Forelimb muscle (tissue), 1 donor: Measurements from ENCODE around the gene DDX1. TPM values are rescaled to one million over a fixed set of nuclear protein-coding genes. Genes with fewer than 3 reads are reported as not detected.

ENCODE experiments used
- DNase-seq: peaks from one replicate; pipeline ENCODE4 v3.0.0-alpha.2; 2013; ENCODE audit warnings: low read depth
- polyA plus RNA-seq: library from polyadenylated mRNA; unstranded; fragments of 120-200 nt; gene quantifications from one replicate; pipeline ENCODE4 v1.2.1, GENCODE V29; 2013; ENCODE audit not compliant: insufficient read length

DDX1 gene
- polyA plus RNA-seq, 1 donor, result 91.8 TPM

DNA sequence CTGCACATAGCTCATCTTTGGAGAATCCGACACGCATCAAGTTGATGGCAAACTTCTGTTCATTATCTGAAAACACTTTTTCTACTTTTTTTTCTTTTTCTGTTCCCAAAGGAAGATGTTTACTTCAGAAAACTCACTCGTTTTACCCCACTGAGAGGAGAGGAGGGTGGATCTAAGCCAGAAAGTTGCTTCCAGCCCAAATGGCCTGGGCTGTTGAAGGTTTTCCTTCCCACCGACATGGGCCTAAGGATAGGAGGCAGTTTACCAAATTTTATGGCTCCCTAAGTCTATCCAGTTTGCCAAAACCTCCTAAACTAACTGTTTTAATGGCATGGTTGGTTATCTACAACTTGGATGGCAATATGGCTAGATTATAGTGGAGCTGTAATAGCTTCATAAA is 70.4 kb downstream of the DDX1 start:
- no peak for DNase-seq

DNA sequence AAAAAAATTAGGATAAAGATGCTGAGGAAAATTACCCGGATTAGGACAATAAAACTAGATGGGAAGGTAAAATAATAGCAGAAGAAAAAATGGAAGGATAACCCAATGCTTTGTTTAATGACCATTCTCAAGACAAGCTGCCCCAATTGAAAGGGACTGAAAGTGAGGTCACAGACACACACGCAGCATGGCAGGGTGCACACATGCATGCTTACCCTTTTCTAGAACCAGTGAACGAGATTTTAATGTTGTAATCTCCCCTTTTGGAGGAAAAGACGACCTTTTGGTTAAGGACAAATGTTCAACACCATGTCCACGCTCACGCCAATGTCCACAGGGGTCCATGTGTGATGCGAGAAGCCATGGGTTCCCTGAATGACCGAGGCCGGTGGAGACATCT is 70.9 kb downstream of the DDX1 start:
- DNase-seq, result no peak

DNA sequence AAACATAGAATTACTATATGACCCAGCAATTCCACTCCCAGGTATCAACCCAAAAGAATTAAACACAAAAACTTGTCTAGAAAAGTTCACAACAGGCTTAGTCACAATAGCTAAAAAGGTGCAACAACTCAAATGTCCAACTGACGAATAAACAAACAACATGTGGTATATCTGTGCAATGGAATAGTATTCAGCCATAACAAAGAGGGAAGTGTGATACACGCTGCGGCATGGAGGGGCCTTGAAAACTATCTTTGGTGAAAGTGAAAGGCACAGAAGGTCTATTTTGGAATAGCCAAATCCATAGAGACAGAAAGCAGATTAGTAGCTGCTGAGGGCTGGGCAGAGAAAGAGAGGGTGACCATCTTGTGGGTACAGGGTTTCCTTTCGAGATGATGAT is 72.1 kb downstream of the DDX1 start:
- DNase-seq, result no peak

DNA sequence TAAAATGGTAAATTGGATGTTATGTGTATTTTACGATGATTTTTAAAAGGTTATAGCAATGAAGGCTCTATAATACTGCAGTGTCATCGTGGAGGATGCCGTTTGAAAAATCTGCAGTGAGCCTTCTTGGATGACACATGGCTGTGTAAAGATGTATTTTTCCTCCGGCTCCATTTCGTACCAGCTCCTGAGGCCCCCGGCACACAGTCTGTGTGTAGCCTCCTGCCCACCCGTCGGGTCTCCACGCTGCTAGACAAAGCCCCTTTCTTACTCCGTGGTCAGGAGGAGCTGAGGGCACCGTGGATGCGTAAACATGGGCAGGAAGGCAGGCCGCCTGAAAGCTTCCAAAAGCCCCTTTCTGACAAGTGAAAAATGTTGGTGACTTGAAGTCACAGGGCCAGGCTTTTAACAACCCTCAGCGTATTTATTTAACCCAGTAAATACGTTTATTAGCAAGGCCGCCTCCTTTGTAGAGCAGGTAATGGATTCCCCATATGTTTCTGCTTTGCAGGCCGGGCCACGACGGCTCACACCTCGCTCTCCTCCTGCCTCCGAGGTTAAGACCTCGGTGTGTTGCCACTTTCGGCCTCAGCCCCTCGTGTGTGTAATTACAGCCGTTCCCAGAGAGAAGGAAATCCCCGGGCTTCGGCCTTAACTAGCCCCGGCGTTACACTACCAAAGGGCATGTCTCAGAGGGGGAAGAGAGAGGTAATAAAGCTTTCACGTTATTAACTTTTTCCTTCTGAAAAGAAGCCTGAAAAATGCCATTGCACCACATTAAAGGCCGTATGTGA is 72.8 kb downstream of the DDX1 start:
- no peak for DNase-seq

DNA sequence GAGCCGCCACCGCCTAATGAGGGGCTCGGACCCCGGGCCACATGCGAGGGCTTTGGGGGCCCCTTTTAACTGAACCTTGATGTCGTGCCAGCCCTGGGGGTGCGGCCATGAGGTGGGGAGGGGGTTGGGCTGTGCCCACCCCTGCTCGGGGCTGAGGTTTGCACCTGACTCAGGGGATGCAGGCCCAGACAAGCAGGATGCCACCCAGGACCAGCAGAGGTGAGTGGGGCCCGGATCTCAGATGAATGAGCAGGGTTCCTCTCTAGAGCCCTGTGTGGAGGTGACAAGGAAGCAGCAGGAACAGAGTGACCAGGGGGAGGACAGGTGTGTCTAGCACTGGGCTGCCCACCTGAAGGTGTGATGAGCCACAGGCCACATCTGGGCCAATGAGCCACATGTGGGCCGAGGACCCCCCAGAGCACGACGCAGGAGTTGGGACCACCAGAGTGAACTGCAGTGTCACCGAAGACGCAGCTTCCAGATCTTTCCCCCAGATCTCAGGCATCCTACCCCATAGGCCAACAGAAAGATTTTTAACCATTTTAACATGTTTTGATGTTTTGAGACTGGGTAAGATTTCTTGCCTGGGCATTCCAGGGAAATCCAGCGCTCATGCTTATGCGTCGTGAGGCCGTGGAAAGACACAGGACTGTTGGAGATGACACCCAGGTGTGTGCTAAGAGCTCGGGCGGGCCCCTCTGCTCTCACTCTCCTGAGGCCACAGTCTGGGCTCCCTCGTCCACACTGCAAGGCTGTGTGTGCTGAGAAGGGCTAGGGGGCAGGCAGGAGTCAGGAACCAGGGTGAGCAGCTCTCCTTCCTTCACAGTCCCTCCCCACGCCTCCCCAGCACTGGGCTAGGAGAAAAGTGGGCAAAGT is 73.6 kb downstream of the DDX1 start:
- no peak for DNase-seq

DNA sequence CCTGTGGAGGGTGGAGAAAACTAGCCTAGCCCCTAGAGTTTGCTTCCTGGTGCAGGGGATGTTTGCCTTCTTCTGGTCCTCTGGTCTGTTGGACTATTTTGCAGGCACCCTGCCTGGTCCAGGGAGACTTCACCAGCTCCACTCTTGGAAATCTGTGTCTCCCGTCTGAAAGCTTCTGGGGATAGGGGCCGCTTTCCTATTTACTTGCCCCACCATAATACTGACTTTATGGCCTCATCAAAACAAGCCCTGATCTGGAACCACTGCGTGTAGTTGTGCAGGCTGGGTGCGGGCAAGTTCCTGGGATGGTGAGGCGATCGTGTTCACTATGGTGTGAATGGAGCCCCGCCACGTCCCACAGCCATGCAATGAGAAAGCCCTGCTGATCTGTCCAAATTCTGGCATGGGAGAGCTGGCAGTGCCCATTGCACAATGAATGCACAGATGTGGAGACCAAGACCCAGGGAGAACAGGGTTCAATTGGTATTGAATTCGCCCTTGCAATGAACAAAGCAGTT is 74.3 kb downstream of the DDX1 start:
- DNase-seq, result no peak

DNA sequence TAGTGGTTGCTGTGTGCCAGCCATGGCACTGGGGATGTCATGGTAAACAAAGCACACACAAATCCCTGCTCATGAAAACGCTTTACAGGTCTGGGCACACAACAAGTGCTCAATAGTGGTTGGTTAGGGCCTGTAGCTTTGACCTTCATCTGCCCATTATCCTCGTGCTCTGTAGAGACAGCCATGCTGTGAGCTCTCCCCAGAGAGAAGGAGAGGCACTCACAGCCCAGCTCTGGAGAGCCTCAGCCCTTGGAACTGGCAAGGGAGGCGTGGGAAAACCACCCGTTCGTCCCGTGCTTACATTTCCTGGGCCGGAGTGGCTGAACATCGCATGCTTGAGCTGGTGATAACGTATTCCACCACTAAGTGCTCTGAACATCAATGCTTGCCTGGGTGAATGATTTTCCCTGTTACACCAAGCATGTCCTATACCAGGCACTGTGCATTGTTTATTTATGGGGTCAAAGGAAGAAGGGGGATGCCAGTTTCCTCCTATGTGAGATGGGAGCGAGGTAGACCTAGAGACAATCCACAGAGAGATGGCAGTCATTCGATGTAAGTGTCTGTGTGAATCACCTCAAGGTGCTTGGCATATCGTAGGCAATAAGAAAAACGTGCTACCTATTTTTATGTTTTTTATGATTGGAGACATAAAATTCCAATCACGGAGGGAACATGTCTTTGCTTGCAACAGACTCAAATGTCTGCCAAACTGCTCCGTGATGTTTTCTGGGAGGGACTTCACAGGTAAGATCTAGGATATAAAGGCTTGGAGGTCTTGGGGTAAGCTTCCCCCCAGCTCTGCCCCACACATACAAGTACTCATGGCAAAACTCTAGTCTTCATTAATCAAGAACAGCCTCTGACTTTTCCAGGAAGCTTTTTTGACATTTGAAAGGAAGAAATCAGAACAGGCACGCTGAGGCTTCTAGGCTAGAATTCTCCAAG is 75.5 kb downstream of the DDX1 start:
- DNase-seq, result no peak

DNA sequence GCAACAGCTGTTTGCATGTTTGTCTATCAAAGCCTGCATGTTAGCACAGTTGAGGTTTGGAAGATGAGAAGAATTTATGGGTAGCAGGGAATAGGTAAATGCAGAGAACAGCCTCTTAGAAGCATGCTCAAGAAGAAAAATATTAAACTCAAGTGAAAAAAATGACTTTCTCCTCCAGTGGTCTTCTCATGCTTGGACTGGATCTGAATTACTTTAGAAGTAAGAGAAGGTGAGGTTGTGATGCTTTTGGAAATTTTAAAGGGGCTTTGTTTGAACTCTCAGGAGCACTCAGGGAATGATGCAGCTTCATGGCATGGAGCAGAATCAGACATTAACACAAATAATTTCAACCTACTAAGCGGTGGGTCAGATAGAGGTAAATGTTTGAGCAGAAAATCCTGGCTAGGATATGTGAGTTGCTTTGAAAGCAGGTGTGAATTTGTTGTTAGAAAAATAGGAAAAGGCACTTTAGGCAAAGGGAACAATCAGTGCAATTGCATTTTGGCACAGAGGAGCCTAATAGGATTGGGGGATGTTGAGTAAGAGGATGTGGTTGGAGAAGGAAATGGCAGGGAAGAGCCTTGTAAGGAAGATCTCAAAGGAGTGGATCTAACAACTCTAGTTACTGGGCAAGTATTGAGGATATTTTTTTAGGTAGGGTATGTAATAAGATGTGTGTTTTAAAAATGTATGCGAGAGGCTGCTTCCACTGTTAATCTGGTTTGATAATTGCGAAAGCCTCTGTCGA is 76.3 kb downstream of the DDX1 start:
- DNase-seq, result no peak

DNA sequence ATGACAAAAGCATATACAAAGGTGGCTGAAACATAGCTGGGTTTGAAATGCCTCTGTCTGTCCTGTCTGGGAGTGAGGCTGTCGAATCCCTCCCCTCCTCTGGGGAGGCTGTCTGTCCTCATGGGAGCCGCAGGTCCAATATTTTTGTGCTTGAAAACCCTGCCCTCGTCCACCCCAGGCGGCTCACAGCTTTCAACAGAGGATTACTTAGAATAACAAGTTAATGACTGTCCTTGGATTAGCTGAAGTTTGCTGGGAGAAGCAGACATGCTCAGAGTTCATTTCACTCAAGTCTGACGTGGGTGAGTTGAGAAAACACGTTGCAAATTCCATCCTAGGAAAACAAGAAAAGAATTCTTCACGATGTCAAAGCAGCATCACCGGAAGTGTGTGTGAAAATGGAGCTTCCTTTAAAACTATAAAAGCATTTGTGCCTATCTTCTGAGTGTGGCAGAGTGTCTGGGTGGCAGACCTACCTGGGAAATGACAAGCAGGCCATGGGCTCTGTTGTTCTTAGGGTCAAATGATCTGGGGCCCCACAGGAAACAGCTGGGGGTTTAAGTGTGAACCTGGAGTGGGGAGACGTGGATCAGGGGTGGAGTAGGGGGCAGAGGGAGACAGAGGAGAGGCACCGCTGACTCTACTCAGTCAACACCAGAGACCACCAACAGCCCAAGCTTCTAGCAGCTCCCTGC is 77.1 kb downstream of the DDX1 start:
- no peak for DNase-seq

DNA sequence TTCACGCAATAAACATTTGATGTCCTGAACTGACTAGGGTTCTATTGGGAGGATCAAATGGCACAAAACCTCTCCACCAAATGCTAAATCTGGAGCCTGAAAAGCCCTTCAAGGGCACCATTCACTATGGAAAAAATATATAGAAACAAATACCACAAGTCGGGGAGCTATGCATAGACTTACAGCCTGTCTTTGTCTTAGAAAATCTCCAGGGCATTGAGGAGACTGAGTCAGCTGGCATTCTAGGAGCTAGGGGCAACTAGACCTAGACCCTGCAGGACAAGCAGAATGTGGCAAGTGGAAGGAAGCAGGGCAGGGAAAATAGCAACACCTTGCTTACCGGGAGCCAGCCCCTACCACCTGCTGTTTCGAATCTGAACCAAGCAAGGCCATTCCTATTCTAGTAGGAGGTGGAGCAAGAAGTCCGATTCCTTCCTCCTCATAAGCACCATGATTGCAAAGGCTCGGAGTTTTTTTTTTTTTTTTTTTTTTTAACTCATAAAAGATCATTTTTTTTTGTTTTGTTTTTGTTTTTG is 77.8 kb downstream of the DDX1 start:
- DNase-seq, result no peak

DNA sequence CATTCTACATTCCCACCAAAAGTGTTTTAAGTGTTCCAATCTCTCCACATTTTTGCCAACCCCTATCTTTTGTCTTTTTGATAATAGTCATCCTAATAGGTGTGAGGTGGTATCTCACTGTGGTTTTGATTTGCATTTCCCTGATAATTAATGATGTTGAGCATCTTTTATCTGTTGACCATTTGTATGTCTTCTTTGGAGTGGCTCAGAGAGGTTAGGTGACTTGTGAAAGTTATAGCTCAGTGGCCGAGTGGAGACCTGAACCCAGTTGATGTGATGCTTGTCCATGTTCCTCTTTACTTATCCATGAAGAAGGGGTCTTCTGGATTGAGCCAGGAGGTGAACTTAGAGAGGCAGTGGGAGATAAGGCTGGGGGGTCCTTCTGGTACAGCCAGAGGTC is 78.8 kb downstream of the DDX1 start:
- no peak for DNase-seq

DNA sequence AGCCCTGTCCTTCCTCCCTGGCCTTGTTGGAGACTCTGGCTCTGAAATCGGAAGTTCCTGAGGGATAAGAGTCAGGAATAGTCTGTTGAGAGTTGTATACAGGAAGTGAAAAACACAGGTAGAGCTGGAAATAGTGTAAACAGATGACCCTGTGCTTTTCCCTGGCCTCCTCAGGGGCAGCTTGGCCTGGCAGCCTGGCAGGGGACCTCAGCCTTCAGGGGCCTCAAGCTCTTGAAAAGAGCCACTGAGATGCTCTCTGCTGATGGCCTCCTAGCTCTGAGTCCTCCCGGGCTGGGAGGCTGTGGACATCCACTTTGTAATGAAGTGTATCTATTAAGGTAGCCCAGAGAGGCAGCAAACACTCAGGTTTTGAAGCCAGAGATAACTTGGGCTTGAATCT is 79.3 kb downstream of the DDX1 start:
- DNase-seq, result no peak

DNA sequence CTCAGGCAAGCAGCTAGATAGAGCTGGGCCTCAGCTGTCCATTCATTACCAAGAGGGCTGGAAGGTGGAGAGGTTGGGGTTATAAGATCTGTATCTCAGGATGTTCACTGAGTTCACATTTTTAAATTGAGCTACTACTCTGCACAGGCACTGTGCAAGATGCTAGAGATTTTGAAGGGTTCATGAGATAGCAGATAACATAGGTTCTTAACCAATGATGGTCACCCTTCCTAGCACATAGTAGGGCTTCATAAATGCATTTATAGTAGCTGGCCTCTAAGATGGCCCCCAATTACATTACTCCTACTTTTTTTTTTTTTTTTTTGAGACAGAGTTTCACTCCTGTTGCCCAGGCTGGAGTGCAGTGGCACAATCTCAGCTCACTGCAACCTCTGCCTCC is 79.7 kb downstream of the DDX1 start:
- no peak for DNase-seq

DNA sequence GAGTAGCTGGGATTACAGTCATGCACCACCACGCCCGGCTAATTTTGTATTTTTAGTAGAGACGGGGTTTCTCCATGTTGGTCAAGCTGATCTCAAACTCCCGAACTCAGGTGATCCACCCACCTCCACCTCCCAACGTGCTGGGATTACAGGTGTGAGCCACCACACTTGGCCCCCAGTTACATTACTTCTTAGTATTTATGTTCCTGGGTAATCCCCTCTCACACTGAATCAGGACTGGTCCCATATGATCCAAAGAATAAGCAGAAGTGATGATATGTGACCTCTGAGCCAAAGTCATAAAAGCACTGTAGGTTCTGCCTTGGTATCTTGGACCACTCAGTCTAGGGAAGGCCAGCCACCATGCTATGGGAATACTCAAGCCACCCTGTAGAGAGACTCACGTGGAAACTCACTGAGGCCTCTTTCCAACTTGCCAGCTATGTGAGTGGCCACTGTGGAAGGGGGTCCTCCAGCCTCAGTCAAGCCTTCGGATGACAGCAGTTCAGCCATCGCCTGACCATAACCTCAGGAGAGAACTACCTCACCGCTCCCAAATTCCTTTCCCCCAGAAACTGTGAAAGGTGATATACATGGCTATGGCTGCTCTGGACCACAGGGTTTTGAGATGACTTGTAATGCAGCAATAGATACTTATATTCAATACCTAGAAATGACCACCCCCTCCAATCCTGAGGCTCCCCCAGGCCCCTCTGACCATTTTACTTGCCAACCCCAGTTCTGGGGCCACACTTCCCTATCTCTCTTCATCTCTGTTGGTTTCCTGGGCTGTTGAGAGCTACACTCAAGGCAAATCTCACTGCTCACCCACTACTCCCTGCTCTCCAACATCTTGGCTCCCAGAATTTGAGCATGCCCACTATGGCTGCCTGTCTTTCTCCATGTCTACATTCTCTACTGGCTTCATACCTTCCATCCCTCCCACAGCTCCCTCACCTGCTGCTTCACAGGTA is 80.5 kb downstream of the DDX1 start:
- no peak for DNase-seq

DNA sequence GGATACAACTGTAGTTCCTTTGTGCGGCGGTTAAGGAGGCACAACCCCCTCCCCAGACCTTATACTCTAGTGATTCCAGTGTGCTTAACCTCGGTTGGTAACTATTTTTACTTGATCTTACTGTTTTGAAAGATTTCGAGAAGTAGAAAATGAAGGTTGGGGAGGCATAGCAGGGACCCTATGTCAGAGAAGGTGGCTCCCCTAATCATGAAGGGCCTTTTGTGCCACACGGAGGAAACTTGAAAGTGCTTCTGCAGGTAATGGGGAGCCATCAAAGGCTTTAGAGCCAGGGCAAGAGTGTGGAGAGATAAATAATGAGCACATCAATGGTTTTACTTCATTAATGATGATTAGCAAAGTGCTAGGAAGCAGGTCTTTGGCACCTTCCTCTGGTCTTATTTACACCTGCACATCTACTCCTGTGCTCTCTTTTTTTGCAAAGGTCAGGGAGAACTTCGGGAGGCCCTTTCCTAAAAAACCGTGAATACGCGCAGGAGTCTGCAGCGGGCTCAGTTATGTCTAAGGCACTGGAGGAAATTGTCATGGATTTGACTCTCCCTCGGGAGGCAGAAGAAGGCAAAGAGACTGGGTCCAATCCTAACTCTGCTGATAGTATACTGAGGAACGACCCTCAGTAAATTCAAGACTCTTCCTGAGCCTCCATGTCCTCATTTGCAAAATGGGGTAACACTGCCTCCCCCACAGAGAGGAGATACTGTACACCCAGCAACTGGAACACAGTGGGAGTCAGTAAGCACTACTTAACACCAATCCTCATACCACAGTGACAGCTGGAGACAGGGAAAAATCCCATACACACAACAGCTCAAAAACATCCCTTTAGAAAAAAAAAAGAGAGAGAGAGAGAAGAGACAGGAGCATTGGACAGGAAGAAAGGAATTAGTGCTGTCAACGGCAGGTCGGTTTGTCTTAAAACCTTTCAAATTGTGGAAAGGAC is 81.6 kb downstream of the DDX1 start:
- DNase-seq, result no peak

DNA sequence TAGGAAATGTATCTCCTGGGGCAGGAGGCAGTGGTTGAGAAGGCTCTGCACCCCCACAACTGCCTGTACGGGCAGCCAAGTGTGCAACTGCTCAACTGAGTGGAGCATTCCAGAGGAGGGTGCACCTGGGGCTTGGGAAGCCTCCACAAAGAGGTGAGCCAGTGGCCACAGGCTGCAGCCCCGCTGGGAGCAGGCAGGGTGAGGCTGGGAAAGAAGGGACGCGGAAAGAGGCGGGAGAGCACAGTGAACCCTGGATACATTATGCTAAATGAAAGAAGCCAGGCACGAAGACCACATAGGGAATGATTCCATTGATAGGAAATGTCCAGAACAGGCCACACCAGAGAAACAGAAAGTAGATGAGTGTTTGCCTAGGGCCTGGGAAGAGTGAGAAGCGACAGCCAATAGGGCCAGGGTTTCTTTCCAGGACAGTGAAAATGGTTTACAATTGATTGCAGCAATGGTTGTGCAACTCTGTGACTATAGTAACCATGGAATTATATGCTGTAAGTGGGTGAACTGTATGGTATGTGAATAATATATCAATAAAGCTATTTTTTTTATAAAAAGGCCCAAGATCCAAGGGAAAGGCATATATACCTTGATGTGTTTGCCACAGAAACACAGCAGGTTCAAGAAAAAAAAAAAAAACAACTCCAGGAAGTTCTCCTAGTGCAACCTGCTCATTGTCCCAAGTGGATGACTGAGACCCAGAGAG is 82.4 kb downstream of the DDX1 start:
- DNase-seq, result no peak
